ENCODE measurements around the gene UTS2B. TPM values are rescaled to one million over a fixed set of nuclear protein-coding genes. Genes with fewer than 3 reads are reported as not detected.
A peak's percentile ranks its signal among the peaks of the same experiment; 100 is the strongest.

UTS2B gene
- total and polyA plus RNA-seq, 2 of the 13 experiments (the other 11 are each of a cell fraction or from before 2014, with no cell fraction given), result 0.03 to 0.46 TPM

DNA sequence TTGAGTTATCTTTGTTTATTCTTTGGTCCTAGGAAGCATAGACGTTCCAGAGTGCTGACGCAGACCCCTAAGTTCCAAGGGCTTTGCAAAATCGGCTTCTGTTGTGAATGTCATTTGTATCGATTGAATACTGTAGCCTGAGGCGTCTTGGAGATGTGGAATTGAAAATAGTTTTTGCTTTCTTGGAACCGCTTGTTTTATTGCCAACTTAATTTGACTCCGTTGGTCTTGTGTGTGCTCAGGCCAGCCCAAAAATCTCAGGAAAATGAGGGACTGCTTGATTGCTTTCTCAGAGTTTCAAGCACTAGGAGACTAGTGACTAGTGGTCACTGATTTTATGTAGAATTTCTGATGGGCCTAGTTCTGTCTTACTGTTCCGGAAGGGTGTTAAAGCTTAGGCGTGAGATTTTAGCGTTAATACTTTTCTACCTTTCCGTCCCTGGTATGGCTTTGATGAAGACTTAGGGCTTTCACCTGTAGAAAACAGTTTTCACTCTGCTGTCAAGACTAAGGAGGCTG is 263 bp upstream of the UTS2B start (continued):
- TF ChIP-seq, protein P1, sequence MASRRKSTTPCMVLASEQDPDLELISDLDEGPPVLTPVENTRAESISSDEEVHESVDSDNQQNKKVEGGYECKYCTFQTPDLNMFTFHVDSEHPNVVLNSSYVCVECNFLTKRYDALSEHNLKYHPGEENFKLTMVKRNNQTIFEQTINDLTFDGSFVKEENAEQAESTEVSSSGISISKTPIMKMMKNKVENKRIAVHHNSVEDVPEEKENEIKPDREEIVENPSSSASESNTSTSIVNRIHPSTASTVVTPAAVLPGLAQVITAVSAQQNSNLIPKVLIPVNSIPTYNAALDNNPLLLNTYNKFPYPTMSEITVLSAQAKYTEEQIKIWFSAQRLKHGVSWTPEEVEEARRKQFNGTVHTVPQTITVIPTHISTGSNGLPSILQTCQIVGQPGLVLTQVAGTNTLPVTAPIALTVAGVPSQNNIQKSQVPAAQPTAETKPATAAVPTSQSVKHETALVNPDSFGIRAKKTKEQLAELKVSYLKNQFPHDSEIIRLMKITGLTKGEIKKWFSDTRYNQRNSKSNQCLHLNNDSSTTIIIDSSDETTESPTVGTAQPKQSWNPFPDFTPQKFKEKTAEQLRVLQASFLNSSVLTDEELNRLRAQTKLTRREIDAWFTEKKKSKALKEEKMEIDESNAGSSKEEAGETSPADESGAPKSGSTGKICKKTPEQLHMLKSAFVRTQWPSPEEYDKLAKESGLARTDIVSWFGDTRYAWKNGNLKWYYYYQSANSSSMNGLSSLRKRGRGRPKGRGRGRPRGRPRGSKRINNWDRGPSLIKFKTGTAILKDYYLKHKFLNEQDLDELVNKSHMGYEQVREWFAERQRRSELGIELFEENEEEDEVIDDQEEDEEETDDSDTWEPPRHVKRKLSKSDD (CRISPR knock-in tag; IDR thresholded peaks at IDR 0.05; ENCODE audit: low read depth), result no peak

DNA sequence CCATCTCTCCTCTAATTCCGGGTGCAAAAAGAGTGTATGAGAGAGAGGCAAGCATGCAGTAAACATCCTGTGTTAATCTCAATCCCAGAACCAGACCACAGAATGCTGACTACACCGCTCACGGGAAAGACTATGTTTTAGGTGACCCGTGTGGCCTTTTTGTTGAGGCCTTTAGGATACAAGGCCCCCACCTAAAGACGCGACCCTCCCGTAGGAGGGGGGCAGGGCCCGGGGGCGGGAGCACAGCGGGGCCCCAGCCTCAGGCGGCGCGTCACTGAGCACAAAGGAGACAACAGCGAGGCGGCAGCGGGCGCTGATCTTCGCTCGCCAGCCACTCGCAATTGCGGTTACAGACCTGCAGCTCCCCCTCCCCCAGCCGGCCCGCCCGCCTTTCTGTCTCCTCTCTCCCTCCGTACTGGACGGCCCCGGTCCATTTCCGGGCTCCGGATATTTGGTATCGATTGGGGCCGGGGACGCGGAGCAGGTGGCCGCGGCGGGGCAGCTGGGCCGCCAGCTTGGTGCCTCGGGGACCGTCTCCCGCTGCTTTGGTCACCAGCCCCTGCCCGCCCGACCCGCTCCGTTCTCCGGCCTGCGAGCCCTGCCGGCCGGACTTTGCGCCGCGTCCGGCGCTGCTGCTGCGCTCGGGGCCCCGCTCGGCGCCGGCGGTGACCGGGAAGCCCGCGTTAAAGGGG is 1.2 kb downstream of the UTS2B start, which contains the start of gene CCDC50:
TSS of gene CCDC50 (plus strand) at position 433 of the 692 bp plus-strand sequence. CDS start 281 bp downstream, outside the sequence.
- H3K9me3 ChIP-seq (ENCODE audit: low read length), result no peaks in the 10 kb centered on the region
- H2AFZ ChIP-seq (ENCODE audit: low read length), result peak within 1 kb of the TSS; percentile 89
- FAIRE-seq, result no peak
- WGBS (ENCODE audit: low lambda C conversion rate), result 2% methylated on average over 10 of the region's 63 CpGs
- H3K4me1 ChIP-seq (ENCODE audit: insufficient read depth, low read length), result peaks cover 47% of the 10 kb centered on the region
- H3K36me3 ChIP-seq (replicated peaks in 1 of 2; ENCODE audit: control insufficient read depth in 1 of 2, insufficient read depth in 2 of 2, low read length in 2 of 2), result no peaks in the 10 kb centered on the region
- peak within 1 kb of the TSS; percentile 94 for H3K9ac ChIP-seq (ENCODE audit: insufficient read depth, low read depth, low read length)
- H3K27ac ChIP-seq (ENCODE audit: extremely low read length, insufficient read depth, low read length), result peak within 1 kb of the TSS; percentile 95
- intact Hi-C loops (cut with micrococcal nuclease; ENCODE audit: unreplicated experiment) (loop anchor here (1.0 kb wide), 1 partner anchor 24 kb away; no protein-coding TSS in a partner anchor), in situ Hi-C loops (cut with HindIII; ENCODE audit: extremely low pct_ligation_motif_present, low pct_unique_long_range_greater_than_20kb) (no loop called here)
- ChIA-PET POLR2A (interaction anchor here (1.5 to 2.1 kb wide), 3 partner anchors 9 to 24 kb away, joined by 3 to 9 read pairs (median 5); no protein-coding TSS in a partner anchor), CTCF (ENCODE audit: low intra/inter-chr PET ratio, low total read pairs) (no interaction called here)
- peak; percentile 89 for ATAC-seq
- H3K27me3 ChIP-seq (ENCODE audit: control insufficient read depth in 1 of 2, insufficient read depth in 2 of 2, low read length in 2 of 2), result no peaks in the 10 kb centered on the region
- peaks cover 47% of the 10 kb centered on the region for H3K79me2 ChIP-seq (ENCODE audit: insufficient read depth, low read length)
- peak within 1 kb of the TSS; percentile 89 for H3K4me2 ChIP-seq (ENCODE audit: low read depth, low read length)
- H3K4me3 ChIP-seq (replicated peaks in 1 of 3; ENCODE audit: insufficient read depth in 1 of 3, low read depth in 2 of 3, low read length in 3 of 3), result peak within 1 kb of the TSS; percentile 70 to 89 (median 88)
- DNase-seq (ENCODE audit: low spot score), result peak; percentile 77
- no TSS peak for BruUV-seq (replicated peaks)
- 0 out of 2 replicates have a peak, but pooled peaks cover 7% of the 10 kb centered on the region for H4K20me1 ChIP-seq (ENCODE audit: insufficient read depth, low read length)
- TF ChIP-seq XRCC5 (optimal IDR thresholded peaks at IDR 0.05; ENCODE audit: low read length), result no peak
- TF ChIP-seq, protein P2, sequence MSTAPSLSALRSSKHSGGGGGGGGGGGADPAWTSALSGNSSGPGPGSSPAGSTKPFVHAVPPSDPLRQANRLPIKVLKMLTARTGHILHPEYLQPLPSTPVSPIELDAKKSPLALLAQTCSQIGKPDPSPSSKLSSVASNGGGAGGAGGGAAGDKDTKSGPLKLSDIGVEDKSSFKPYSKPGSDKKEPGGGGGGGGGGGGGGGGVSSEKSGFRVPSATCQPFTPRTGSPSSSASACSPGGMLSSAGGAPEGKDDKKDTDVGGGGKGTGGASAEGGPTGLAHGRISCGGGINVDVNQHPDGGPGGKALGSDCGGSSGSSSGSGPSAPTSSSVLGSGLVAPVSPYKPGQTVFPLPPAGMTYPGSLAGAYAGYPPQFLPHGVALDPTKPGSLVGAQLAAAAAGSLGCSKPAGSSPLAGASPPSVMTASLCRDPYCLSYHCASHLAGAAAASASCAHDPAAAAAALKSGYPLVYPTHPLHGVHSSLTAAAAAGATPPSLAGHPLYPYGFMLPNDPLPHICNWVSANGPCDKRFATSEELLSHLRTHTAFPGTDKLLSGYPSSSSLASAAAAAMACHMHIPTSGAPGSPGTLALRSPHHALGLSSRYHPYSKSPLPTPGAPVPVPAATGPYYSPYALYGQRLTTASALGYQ (CRISPR knock-in tag; IDR thresholded peaks at IDR 0.05), result peak; percentile 72; the same call in 1 of the 2 replicates
- no peak for TF ChIP-seq SRF (IDR thresholded peaks at IDR 0.05; ENCODE audit: low read depth, low read length)
- peak; percentile 60; the same call in 1 of the 2 replicates for TF ChIP-seq ZNF766 (CRISPR knock-in tag; IDR thresholded peaks at IDR 0.05; ENCODE audit: borderline replicate concordance)
- TF ChIP-seq ZNF546 (CRISPR knock-in tag; conservative IDR thresholded peaks at IDR 0.05), result 0 out of 2 replicates have a peak, but pooled peaks have one; percentile 40
- 0 out of 2 replicates have a peak, but pooled peaks have one; percentile 49 for TF ChIP-seq PPARG (CRISPR knock-in tag; conservative IDR thresholded peaks at IDR 0.05)
- TF ChIP-seq CEBPB (IDR thresholded peaks at IDR 0.05; ENCODE audit: borderline replicate concordance, low read depth, low read length), result no peak
- no peak for TF ChIP-seq FIP1L1 (IDR thresholded peaks at IDR 0.05; ENCODE audit: borderline replicate concordance, insufficient read depth, low read depth, low read length)
- TF ChIP-seq CAMTA2 (CRISPR knock-in tag; IDR thresholded peaks at IDR 0.05; ENCODE audit: borderline replicate concordance), result 0 out of 2 replicates have a peak, but pooled peaks have one; percentile 55
- TF ChIP-seq ZNF451 (CRISPR knock-in tag; IDR thresholded peaks at IDR 0.05), result peak; percentile 74; the same call in 1 of the 2 replicates
- TF ChIP-seq GABPB1 (CRISPR knock-in tag; IDR thresholded peaks at IDR 0.05), result peak; percentile 95
- TF ChIP-seq RFX1 (IDR thresholded peaks at IDR 0.05), result no peak
- TF ChIP-seq SNAPC2 (CRISPR knock-in tag; IDR thresholded peaks at IDR 0.05), result peak; percentile 70
- no peak for TF ChIP-seq CREB1 (IDR thresholded peaks at IDR 0.05)
- TF ChIP-seq CREB1 (CRISPR knock-in tag; IDR thresholded peaks at IDR 0.05), result no peak
- TF ChIP-seq ZNF24 (IDR thresholded peaks at IDR 0.05), result 0 out of 2 replicates have a peak, but pooled peaks have one; percentile 10
